NCI-H1694 (cell line): Measurements from ENCODE around the gene SH3RF3.
"Not testable (repeated sequence)": the region's sequence is repeated elsewhere in the genome, so short reads cannot be mapped to it uniquely, and the experiment has no call there.

Source experiments
- DNase-seq: peaks from one replicate; lab custom pipeline; 2025; lab: John Stamatoyannopoulos, UW

SH3RF3 gene

DNA sequence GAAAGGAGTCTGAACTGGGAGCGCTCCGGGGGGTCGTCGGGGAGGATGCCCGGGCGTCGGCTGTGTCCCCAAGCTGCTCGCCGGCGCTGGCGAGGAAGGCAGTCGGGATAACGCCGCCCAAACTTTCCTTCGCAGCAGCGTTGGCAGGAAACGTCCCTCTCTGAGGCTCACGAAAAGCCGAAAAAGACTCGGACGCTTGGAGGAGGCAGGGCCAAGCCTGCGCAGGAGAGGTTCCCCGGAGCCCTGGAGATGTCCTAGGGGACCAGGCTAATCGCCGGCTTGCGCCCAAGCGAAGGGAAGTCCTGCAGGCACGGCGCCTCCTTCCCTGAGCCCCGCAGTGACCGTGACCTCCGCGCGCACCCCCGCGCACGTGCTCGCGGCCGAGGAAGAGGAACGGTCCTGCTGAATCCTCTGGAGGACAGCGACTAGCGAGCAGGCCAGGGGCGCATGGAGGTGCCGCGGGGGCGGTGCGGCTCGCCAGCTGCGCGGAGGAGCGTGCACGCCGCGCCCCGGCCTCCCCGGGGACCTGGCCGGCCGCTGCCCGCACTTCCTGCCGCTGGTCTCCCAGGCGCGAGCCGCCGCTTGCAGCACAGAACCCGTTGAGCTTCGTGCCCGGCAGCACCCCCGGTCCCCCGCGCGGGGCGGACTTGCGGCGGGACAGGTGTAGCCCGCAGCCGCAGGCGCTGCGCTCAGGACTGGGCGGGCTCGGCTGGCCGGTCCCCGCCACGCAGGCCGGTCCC is at the start of gene SH3RF3:
SH3RF3 (plus strand) TSS at position 590 of the 740 bp plus-strand sequence.
- DNase-seq, result no peak

DNA sequence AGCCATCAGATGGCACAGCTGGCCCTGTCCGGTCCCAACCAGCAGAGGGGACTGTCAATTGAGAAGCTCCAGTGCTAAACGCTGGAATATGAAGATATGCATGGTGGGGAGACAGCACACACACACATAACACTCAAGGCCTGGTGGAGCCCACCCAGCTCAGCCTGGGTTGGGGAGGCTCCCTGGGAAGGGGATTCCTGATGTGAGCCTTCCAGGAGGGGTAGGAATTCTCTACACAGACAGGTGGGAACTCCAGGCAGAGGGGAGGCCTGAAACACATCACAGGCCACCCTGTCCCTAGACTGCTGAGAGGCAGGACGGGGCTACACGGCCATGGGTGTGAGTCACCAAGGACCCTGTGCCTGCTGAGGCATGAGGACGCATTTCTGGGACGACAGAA is 49.4 kb upstream of the SH3RF3 start:
- no peak for DNase-seq

DNA sequence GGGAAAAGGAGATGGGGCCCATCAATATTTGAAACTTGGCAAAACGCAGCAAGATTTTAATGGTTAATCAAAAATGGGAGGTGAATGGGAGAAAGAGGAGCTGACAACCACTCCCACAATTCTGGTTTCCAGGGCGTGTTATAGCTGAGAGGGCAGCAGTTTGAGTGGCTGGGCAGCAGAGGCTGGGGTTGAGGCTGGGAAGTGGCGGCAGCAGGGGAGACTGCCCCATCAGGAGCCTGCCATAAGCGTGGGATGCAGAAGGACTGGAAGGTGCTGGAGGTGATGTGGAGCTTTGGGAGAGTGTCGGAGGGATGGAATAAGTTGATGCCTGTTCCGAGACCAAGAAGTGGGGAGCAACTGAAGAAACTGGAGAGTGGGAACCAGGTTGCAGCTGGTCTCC is 48.9 kb upstream of the SH3RF3 start:
- DNase-seq, result no peak

DNA sequence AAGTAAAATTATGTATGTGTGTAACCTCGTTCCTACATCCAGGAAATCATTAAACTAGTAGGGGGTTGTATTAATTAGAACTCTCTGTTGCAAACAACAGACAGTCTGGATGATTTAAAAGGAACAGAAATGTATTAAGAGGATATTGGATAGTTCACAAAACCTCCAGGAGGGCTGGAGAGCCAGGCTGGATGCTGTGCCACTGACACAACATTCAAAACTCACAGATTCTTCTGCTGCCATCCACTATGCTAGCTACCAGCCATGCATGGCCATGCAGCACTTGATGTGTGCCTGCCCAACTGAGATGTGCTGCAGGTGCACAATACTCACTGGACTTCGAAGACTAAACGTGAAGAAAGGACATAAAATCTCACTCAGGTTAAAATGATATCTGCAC is 48.2 kb upstream of the SH3RF3 start:
- no peak for DNase-seq

DNA sequence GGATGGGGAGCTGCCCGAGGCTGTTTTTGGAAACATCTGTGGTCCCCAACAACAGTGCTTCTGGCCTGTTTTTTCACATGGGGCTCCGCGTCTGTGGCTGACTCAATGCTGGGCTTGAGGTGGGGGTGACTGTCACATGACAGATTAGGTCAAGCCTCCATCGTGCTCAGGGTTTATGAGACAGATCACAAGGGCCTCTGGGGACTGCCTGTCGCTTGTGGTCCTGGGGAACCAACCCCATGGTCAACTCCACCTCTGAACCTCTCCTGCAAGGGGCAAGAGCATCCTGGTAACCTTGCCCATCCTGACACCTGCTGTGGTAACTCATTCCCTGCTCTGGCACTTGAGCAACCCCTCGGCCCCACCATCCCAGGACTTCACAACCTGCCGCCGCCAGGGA is 47.6 kb upstream of the SH3RF3 start:
- DNase-seq, result no peak

DNA sequence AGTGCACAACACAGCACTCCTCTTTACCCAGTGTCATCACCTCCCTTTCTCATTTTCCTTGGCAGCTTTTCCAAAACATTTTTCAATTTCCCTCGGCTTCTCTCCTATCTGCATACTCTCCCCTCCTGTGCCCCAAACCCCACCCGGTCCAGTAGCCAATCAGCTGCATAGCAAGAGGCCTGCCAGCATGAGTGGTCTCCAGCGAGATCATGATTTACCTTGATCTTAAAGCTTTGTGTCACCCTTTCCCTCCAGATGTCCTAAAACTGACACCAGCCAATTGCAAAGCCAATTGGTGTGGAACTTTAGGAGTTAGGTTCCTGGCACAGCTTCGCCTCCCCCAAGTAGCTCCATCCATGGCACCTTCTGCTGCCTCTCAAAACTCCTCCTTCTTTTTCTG is 45.2 kb upstream of the SH3RF3 start:
- no peak for DNase-seq

DNA sequence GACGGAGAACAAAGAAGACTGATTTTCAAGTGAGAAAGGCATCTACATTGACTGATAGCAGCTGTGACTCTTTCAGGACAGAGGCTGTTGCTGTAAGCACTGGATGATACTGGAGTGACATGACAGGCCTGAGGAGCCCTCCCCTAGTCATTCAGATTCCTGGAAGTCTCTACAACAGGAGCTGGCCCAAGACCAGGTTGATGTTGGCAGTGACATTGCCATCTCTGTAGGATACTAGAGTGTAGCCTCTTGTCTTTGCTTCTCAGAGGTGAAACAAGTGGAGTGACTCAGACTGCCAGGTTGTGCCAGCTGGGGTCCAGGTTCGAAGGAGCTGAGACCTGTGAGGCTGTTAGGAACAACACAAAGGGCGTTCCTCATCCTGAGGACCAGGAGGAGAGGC is 44.7 kb upstream of the SH3RF3 start:
- DNase-seq, result no peak

DNA sequence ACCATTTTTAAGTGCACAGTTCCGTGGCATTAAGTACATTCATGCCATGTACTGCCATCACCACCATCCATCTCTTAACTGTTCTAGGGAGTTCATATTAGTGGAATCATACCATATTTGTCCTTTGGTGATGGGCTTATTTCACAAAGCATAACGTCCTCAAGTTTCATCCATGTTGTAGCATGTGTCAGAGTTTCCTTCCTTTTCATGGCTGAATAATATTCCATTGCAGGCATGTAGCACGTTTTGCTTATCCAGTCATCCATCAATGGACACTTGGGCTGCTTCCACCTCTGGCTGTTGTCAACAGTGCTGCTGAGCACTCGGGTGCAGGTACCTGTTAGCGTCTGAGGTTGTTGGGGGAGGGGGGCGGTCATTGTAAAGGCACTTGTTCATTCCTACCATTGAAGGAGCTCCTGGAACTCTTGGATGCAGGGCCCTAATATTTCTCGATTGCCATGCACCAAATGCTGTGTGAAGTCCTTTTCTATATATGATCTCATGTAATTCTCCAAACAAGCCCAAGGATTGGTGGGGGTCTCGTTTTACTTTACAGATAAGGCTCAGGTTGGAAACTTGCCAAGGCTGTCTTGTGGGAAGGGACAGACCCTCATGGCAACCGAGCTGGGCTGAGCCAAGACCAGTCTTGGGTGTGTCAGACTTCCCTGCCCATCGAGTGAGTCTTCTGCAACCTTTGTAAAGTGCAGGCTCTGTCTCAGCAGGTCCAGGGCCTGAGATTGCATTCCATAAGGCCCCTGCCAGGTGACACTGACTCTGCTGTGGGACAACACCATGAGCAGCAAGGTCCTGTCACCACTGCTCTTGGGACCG is 42.9 kb upstream of the SH3RF3 start:
- DNase-seq, result no peak

DNA sequence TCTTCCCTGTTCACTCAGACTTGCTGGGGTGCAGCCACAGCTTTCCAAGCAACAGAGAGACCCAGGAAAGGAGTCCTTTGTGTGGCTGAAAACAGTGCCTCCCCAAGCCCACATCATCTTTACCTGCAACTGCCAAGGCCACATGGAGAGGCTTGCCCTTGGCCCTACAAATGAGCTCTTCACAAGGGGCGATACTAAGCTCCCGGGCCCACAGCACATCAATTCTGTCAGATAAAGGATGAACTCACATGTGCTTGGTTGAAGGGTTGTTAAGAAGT is 42.3 kb upstream of the SH3RF3 start:
- DNase-seq, result no peak

DNA sequence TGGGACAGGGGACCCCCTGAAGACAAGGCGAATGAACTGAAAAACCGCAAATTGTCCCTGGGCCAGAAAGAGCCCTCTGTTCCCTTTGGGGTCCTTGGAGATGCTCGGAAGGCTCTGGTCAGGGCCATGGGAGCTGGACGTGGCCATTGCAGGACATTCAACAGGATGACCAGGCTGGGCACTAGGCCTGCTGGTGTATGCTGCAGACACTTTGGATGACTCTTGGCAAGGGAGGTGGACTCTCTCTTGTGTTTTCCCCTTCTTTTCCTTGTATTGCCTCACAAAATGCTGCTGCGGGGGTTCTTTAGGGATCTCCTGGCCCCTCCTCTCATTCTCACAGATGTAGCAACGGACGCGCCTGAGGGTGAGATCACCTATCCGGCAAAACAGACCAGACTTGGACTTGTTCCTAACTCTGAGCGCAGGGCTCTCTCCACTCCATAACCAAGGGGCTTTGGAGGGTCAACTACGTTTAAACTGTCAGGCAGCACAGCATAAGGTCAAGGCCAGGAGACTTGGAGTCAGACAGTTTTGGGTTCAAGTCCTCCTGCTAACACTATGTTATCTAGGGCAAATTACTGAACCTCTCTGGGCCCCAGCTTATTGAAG is 41.8 kb upstream of the SH3RF3 start:
- no peak for DNase-seq

DNA sequence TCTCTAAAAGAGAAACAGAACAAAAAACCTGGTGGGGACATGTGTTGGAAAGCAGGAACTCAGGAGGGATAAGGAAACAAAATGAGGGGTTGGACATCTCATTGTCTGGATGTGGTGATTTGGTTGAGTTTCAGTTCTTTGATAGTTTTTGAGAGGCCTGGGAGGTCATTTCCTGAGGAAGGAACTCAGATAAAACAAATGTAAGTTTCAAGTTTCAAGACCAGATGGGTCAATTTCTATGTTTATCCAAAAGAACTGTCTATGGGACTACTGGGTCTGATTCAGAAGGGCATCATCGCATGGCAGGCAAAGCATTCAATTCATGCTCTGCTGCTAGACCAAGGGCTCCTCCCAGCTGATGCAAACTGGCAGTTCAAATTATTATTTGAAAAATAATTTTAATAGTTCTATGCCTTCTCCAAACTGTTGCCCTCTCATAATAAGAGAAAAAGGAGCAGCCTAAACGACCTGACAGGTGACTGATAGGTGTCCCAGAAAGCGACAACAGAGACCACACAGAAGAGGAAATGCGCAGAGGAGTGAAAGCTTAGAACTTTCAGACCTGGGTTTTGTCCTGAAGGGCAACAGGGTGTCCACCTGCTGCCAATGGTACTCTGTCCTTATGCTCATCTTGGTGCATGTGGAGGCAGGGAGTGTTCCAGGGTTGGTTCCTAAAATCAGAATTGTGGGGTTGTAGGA is 39.3 kb upstream of the SH3RF3 start:
- no peak for DNase-seq

DNA sequence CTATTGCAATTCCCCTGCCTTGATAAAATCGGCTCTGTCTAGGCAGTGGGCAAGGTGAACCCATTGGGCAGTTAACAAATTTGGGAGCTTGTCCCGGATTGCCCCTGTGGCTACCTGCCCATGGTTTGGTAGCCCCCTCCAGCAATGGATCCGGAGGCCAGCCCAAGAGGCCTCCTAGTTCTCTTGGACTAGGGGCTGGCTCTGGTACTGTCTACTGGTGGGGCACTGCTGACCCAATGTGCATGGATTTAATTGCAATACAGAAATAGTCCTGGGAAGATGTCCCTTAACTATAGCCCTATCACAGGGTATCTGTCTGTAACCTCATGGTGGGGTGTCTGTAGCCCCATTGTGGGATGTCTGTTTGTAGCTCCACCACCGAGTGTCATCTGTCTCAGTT is 37.5 kb upstream of the SH3RF3 start:
- DNase-seq, result no peak

DNA sequence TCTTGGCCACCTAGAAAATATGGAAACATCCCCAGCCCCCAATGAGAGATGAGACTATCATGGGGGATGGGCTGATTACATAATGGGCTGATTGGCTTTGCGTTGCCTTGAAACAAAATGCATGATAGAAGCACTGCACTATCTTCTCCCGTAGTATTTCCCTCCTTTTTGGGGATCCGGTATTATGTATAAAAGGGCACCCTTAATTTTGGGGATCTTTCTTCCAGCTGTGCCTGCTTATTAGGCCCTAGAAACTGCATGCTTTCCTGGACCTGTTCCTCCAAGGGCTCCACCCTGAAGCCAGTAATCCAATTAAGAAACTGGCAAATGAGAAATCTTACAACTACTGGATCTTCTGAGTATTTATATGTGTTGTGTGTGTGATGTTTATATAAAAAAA is 34.9 kb upstream of the SH3RF3 start:
- DNase-seq, result no peak

DNA sequence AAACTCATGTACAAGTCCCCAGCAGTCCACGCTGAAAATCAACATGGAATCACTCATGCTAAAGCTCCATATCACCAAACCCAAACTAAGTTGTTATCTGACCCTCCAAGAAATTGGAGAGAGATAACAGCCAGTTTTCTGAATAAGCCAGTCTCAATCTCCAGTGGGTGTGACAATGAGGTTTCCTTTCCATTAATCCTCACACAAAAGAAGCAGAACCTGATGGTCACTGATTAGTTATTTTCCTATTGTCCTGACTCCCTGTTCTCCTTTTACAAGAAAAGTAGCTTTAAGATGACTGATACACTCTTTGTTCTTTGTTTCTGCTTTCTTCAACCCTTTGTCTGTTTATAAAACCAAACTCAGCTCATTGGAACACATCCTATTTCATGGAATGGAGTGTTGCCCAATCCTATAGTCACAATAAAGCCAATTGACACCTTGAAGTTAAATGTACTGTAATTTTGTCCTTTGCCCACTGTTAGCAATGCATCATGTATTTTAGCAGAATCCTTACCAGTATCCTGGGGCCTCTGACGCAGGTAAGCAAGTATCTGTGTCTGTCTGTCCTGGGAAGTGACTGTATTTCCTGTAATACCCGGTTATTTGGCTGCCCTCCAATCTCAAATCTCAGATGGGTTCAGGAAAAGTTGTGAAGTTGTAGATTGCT is 30.6 kb upstream of the SH3RF3 start:
- DNase-seq, result no peak

DNA sequence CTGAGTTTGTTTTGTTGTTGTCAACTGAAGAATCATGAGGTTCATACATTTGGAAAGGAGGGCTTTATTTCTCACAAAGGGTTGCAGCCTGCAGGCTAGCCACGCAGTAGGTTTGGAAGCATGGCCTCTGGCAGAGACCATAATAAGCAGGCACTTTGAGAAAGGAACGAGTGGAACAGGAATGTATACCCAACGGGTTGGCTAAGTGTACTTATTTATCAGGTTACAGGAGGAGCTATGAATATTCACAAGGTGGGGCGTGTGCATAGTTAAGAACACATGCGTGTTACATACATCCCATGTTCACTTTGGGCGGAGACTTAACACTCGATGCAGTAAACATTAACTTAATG is 30.1 kb upstream of the SH3RF3 start:
- no peak for DNase-seq

DNA sequence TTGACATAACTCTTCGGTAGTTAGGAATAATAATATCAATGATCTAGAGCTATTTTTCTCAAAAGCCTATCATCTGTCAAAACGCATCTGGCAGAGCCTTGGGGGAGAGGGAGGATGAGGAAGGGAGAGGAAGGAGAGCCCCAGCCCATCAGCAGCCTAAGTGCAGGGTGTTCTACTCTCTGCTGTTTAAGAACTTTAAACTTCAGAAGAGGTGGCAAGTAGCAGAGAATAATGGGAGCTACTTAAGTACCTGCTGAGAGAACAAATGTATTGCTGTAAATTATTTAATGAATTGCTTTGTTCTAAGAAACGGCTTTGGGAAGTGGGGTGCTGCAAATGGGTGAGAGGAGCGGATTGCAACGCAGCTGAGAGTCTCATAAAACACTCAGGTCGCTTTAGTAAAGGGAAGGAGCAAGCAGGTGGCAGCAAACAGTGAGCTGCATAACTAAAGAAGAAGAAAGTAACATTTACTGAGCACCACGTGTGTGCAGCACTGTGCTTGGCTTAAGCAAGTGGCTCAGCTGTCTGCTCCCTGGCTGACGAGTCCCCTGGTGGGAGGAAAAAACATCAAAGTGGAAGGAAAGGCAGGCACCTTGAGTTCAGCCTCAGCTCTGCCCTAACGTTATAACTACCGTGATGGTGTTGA is 26.3 kb upstream of the SH3RF3 start:
- no peak for DNase-seq

DNA sequence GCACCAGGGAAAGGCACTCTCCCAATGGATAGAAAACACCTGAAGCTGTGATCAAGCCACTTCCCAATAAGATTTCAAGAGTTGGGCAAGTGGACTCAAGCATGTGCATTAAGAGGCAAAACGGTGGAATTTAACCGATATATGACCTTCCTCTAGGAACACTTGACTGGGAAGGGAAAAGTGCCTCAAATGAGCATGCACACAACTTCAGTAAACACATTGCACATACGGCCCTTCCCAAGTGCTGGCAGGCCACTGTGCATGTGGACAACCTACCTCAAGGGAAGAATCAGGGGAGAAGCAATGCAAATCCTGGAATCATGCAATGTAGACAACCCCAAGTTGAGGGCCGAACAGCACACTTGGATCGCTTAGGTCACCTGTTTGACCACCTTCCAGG is 23.9 kb upstream of the SH3RF3 start:
- DNase-seq, result no peak

DNA sequence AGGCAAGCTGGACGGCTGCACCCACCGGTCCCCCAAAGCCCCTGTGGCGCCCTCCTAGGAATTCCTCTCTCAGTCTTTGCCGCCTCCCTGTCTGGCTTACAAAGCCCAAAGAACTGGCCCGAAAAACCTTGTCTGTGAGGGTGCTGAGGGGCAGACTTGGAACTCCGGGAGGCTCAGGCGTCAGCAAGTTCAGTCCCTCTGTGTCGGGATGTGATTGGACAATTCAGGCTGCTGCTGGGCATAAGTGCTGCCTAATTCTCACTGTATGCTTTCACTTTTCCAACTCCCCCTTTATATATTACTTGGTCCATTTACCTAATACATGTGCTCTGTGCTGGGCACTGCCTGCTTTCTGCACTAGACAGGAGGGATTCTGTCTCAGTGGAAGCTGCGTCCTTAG is 20.3 kb upstream of the SH3RF3 start:
- no peak for DNase-seq

DNA sequence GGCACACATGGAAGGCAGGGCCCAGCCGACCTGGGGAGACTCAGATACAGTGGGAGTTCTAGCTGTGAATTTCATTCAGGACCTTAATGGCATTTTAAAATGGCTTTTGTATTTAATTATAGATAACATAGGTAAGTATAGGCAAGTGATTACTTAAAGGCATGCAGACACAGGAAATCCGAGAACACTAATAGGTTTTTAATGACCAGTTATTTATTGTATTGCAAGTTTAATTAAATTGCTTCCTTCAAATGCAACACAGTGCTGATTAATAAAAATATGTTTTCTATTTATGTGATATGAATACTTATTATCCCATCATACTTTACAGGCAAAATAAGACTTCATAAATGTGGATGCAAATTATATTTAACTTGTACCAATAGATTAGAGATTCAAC is 19.7 kb upstream of the SH3RF3 start:
- DNase-seq, result no peak

DNA sequence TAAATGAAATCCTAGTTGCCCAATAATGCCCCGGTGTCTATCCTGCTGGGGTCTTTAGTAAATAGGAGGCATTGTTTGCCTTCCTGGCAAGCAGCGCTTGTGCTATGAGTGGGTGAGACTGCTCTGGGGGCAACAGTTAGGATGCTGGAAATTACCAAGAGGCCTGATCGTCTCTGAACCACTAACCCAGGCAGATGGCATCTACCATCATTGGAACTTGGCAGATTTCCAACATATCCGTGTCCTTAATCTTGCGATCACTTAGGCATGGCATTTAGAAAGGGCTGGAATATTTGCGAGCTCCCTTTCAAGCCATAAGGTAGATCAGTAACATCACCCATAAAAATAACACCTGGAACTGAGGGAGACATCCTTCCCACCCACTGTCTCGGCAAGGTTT is 18.8 kb upstream of the SH3RF3 start:
- DNase-seq, result peak; percentile 71

DNA sequence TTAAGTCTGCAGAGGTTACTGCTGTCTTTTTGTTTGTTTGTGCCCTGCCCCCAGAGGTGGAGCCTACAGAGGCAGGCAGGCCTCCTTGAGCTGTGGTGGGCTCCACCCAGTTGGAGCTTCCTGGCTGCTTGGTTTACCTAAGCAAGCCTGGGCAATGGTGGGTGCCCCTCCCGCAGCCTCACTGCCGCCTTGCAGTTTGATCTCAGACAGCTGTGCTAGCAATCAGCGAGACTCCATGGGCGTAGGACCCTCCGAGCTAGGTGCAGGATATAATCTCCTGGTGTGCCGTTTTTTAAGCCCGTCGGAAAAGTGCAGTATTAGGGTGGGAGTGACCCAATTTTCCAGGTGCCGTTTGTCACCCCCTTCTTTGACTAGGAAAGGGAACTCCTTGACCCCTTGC is 11.8 kb upstream of the SH3RF3 start:
- not testable (repeated sequence) for DNase-seq

DNA sequence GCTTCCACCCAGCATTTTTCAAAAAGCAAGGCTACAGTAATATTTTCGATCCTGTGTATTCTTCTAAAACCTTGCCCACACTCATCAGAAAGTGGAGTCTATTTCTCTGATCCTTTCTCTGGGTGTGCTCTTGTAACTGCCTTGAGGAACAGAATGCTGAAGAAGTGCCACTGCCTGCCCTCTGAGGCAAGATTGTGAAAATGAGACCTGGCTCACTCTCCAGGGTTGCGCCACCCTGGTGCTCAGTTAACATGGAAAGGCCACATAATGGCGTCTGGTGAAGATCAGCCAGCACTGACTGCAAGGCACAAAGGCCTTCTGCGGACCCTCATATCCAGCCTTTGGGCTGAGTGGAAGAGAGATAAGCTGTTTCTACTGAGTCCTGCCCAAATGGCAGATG is 11.2 kb upstream of the SH3RF3 start:
- no peak for DNase-seq
